H1 (cell line): Measurements from ENCODE around the gene PRKACA. TPM values are rescaled to one million over a fixed set of nuclear protein-coding genes. Genes with fewer than 3 reads are reported as not detected.

Experiments
- CTCF ChIA-PET: fragments of 300-600 bp; sonication (Branson Sonifier 250); formaldehyde crosslinking; loops from one replicate; lab custom pipeline; 2021; ENCODE audit not compliant: partially characterized antibody; lab: Charles Lee
- POLR2A ChIA-PET: fragments of 300-600 bp; sonication (Branson Sonifier 250); formaldehyde crosslinking; loops from one replicate; lab custom pipeline; 2021; ENCODE audit warnings: inconsistent platforms; ENCODE audit not compliant: partially characterized antibody; lab: Charles Lee
- DNase-seq, 2 experiments: peaks; one replicate each; pipeline versions ENCODE4 v3.0.0 to v3.0.0-alpha.2; 2010 to 2022; ENCODE audit warnings: low spot score in 2 of 2, low read depth in 1 of 2, mixed read lengths in 1 of 2
- FAIRE-seq: peaks from 2 replicates; lab custom pipeline; 2011; peaks lifted over from hg19 to GRCh38; lab: Jason Lieb, UNC
- H2AFZ ChIP-seq: 2 replicates; pipeline ENCODE4 v1.8.1; 2012; ENCODE audit warnings: low read length, inconsistent platforms
- H2AK5ac ChIP-seq: 2 replicates; pipeline ENCODE4 v1.6.1; 2013; ENCODE audit warnings: low read depth, low read length
- H2BK120ac ChIP-seq: replicated peaks from 2 replicates; pipeline ENCODE3; 2013; ENCODE audit warnings: low read depth, low read length, inconsistent platforms
- H2BK12ac ChIP-seq: 2 replicates; pipeline ENCODE4 v1.6.1; 2013; ENCODE audit warnings: low read depth, low read length
- H2BK15ac ChIP-seq: 2 replicates; pipeline ENCODE4 v1.6.1; 2013; ENCODE audit warnings: low read length
- H2BK20ac ChIP-seq: 2 replicates; pipeline ENCODE4 v1.6.1; 2013; ENCODE audit warnings: low read length
- H2BK5ac ChIP-seq: 2 replicates; pipeline ENCODE4 v1.6.1; 2013; ENCODE audit warnings: low read depth, low read length
- H3K14ac ChIP-seq: 2 replicates; pipeline ENCODE4 v1.6.1; 2013; ENCODE audit warnings: inconsistent platforms; ENCODE audit not compliant: insufficient read length
- H3K18ac ChIP-seq: 2 replicates; pipeline ENCODE4 v1.6.1; 2013; ENCODE audit warnings: low read length; ENCODE audit errors: extremely low read depth
- H3K23ac ChIP-seq: 2 replicates; pipeline ENCODE4 v1.6.1; 2013; ENCODE audit warnings: inconsistent platforms; ENCODE audit not compliant: insufficient read length
- H3K23me2 ChIP-seq: 2 replicates; pipeline ENCODE4 v1.6.1; 2013; ENCODE audit warnings: low read depth, low read length
- H3K27ac ChIP-seq: 2 replicates; pipeline ENCODE4 v1.6.1; 2011; ENCODE audit warnings: low read depth, low read length, inconsistent platforms
- H3K27me3 ChIP-seq, 4 experiments: replicated peaks in 1 of 4; 1 replicate in 1 of 4; 2 replicates in 3 of 4; pipeline versions ENCODE4 v1.6.1 to v1.8.1; 2011 to 2013; ENCODE audit warnings: low read length in 3 of 4, mild to moderate bottlenecking in 3 of 4, inconsistent platforms in 2 of 4, mixed read lengths in 2 of 4, moderate library complexity in 1 of 4; ENCODE audit not compliant: control insufficient read depth in 3 of 4, insufficient read depth in 3 of 4; ENCODE audit errors: extremely low read depth in 1 of 4
- H3K36me3 ChIP-seq, 4 experiments: 2 replicates each; pipeline versions ENCODE4 v1.6.1 to v1.8.1; 2011 to 2013; ENCODE audit warnings: mild to moderate bottlenecking in 4 of 4, low read length in 3 of 4, moderate library complexity in 2 of 4, control low read depth in 1 of 4, inconsistent platforms in 1 of 4; ENCODE audit not compliant: insufficient read depth in 4 of 4, control insufficient read depth in 2 of 4
- H3K4ac ChIP-seq: replicated peaks from 2 replicates; pipeline ENCODE3; 2013; ENCODE audit warnings: low read length, low read depth, mixed read lengths, inconsistent platforms; ENCODE audit not compliant: insufficient read length
- H3K4me1 ChIP-seq, 4 experiments: replicated peaks in 1 of 4; 1 replicate in 1 of 4; 2 replicates in 3 of 4; pipeline versions ENCODE4 v1.6.1 to v1.8.1; 2011 to 2013; ENCODE audit warnings: low read length in 3 of 4, inconsistent platforms in 2 of 4, mixed read lengths in 1 of 4; ENCODE audit not compliant: insufficient read depth in 4 of 4, control insufficient read depth in 3 of 4
- H3K4me2 ChIP-seq, 2 experiments: 2 replicates each; pipeline versions ENCODE4 v1.6.1 to v1.8.1; 2011 to 2013; ENCODE audit warnings: low read depth in 2 of 2, low read length in 2 of 2, control low read depth in 1 of 2, inconsistent platforms in 1 of 2, mild to moderate bottlenecking in 1 of 2; ENCODE audit not compliant: insufficient read depth in 1 of 2
- H3K4me3 ChIP-seq, 4 experiments: fragments of 200-600, 300-600 bp in 1 of 4; sonication (generic), shearing (Covaris generic), sonication (Bioruptor Twin) in 1 of 4; 2 replicates each; pipeline versions ENCODE4 v1.5.1 to v1.8.1; 2011 to 2016; ENCODE audit warnings: low read length in 4 of 4, low read depth in 3 of 4, control low read depth in 2 of 4, inconsistent platforms in 2 of 4, mild to moderate bottlenecking in 2 of 4, mixed read lengths in 1 of 4, moderate library complexity in 1 of 4; ENCODE audit not compliant: insufficient read depth in 2 of 4; ENCODE audit errors: extremely low read depth in 1 of 4
- H3K56ac ChIP-seq: replicated peaks from 2 replicates; pipeline ENCODE3; 2013; ENCODE audit warnings: low read depth, mild to moderate bottlenecking, mixed read lengths, low read length, inconsistent platforms; ENCODE audit not compliant: insufficient read length
- H3K79me1 ChIP-seq: 2 replicates; pipeline ENCODE4 v1.6.1; 2013; ENCODE audit warnings: low read depth, low read length, control low read depth
- H3K79me2 ChIP-seq, 2 experiments: 2 replicates each; pipeline versions ENCODE4 v1.6.1 to v1.8.1; 2012 to 2013; ENCODE audit warnings: low read length in 2 of 2, mild to moderate bottlenecking in 2 of 2, inconsistent platforms in 1 of 2; ENCODE audit not compliant: insufficient read depth in 2 of 2, control insufficient read depth in 1 of 2
- H3K9ac ChIP-seq, 4 experiments: replicated peaks in 1 of 4; 1 replicate in 1 of 4; 2 replicates in 3 of 4; pipeline versions ENCODE4 v1.6.1 to v1.8.1; 2011 to 2013; ENCODE audit warnings: low read depth in 3 of 4, low read length in 3 of 4, control low read depth in 2 of 4, mild to moderate bottlenecking in 2 of 4, moderate library complexity in 2 of 4, inconsistent platforms in 1 of 4; ENCODE audit errors: extremely low read depth in 1 of 4
- H3K9me3 ChIP-seq, 2 experiments: 2 replicates each; pipeline versions ENCODE4 v1.6.1 to v1.8.1; 2012 to 2013; ENCODE audit warnings: mild to moderate bottlenecking in 2 of 2, moderate library complexity in 2 of 2, control low read depth in 1 of 2, inconsistent platforms in 1 of 2, low read depth in 1 of 2, low read length in 1 of 2, mixed read lengths in 1 of 2; ENCODE audit not compliant: insufficient read depth in 2 of 2
- H4K20me1 ChIP-seq, 2 experiments: replicated peaks in 1 of 2; 2 replicates each; pipeline versions ENCODE3 to v1.8.1; 2011 to 2013; ENCODE audit warnings: inconsistent platforms in 2 of 2, low read length in 2 of 2, mild to moderate bottlenecking in 1 of 2; ENCODE audit not compliant: insufficient read depth in 2 of 2, control insufficient read depth in 1 of 2
- H4K5ac ChIP-seq: 2 replicates; pipeline ENCODE4 v1.6.1; 2013; ENCODE audit warnings: low read length, low read depth, mixed read lengths, inconsistent platforms; ENCODE audit not compliant: insufficient read length
- H4K8ac ChIP-seq: 2 replicates; pipeline ENCODE4 v1.8.0; 2013; ENCODE audit warnings: mild to moderate bottlenecking, moderate library complexity, low read length, inconsistent platforms; ENCODE audit not compliant: insufficient read depth; ENCODE audit errors: extremely low read depth
- H4K91ac ChIP-seq: replicated peaks from 2 replicates; pipeline ENCODE3; 2013; ENCODE audit warnings: low read length, mixed read lengths, inconsistent platforms; ENCODE audit not compliant: insufficient read length
- POLR2AphosphoS5 ChIP-seq: IDR thresholded peaks from 2 replicates; pipeline ENCODE4 v1.6.1; 2011; ENCODE audit warnings: low read depth, low read length
- SIX5 ChIP-seq: IDR thresholded peaks from 2 replicates; pipeline ENCODE4 v1.6.1; 2011; ENCODE audit warnings: mild to moderate bottlenecking, low read depth, low read length
- WGBS, 2 experiments: shearing (Covaris generic) in 1 of 2; methylation state at CpG; one replicate each; pipeline versions ENCODE4 v1.1.6 to v1.1.7; 2013 to 2015; ENCODE audit warnings: low lambda C conversion rate in 2 of 2, mixed read lengths in 2 of 2, inconsistent platforms in 1 of 2, low coverage in 1 of 2, missing lambda C conversion rate in 1 of 2; ENCODE audit not compliant: insufficient replicate concordance in 2 of 2, insufficient coverage in 1 of 2, insufficient read length in 1 of 2; ENCODE audit errors: extremely low coverage in 1 of 2, missing lambda C conversion rate in 1 of 2; 5-methylcytosine and 5-hydroxymethylcytosine counted together
- polyA plus RNA-seq, 7 experiments: library from polyadenylated mRNA; depleted of rRNA in 3 of 7; stranded (reverse) in 5 of 7; unstranded in 2 of 7; fragments of >200 nt in 5 of 7; fragments of 200-250 nt in 2 of 7; gene quantifications; 1 replicate in 5 of 7; 2 replicates in 1 of 7; 4 replicates in 1 of 7; pipeline versions ENCODE4 v1.2.1 to v1.2.3, GENCODE V29; 2011 to 2013; ENCODE audit warnings: missing spikeins in 2 of 7, mixed read lengths in 2 of 7
- total RNA-seq: library from RNA; stranded (reverse); fragmentation: NEBNext Ultra II Directional; extraction: Animal tissue kit (Norgen Biotek cat#: 25700); gene quantifications from 2 replicates; pipeline ENCODE4 v1.2.1, GENCODE V29; 2021

The PRKACA gene
- total and polyA plus RNA-seq, 2 of the 8 experiments (the other 6 are each of a cell fraction or from before 2014, with no cell fraction given): 14.2 to 48.2 TPM

DNA sequence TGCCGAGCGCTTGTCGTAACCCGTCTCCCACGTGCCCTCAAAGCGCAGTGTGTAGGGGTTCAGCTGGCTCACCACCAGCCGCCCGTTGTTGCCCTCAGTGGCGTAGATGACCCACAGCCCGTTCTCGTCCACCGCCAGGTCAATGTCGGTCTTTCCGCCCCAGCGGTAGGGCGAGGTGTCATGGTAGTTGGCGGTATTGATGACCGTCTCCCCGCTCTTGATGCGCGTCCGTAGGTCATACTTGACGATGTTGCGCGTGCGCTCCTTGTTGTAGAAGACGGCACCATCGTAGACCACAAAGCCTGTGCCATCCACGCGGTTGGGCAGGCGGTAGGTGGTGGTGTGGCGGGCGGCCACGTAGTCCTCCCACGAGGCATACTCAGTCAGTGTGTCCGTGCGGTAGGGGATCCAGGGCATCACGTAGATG is 45.3 kb upstream of the PRKACA start:
- H3K36me3 ChIP-seq: peaks cover 12 to 46% (median 32%) of the 10 kb centered on the region in 4 experiments

More for the DNA sequence above, 45.3 kb upstream of the PRKACA start:
- DNase-seq: no peak
- H4K20me1 ChIP-seq: peaks cover 7 to 12% of the 10 kb centered on the region in 2 experiments
- H3K27ac ChIP-seq: no peak overlapping the region
- H3K4ac ChIP-seq: no peak overlapping the region
- H3K4me3 ChIP-seq: no peak overlapping the region
- no peaks in the 10 kb centered on the region for H3K23me2 ChIP-seq
- H3K18ac ChIP-seq: no peak overlapping the region
- no peak overlapping the region for H3K56ac ChIP-seq
- H3K23ac ChIP-seq: no peak overlapping the region
- no peak overlapping the region for H2BK15ac ChIP-seq
- 0 out of 2 replicates have a peak, but pooled peaks have one; percentile 4 for TF ChIP-seq POLR2AphosphoS5
- TF ChIP-seq SIX5: no peak
- TF ChIP-seq, all 59 proteins: peak for 1
- H3K79me1 ChIP-seq: no peaks in the 10 kb centered on the region; the same call in 1 of the 2 replicates
- H2BK120ac ChIP-seq: no peak overlapping the region
- H3K9me3 ChIP-seq: no peaks in the 10 kb centered on the region
- no peak overlapping the region for H2BK20ac ChIP-seq
- ChIA-PET POLR2A (interaction anchor here (0.6 to 1.3 kb wide), 3 partner anchors 13 to 185 kb away, joined by 3 read pairs; no protein-coding TSS in a partner anchor), CTCF (interaction anchor here (1.8 kb wide), 1 partner anchor 15 kb away, joined by 5 read pairs; no protein-coding TSS in a partner anchor)
- peaks cover 0 to 5% (median 3%) of the 10 kb centered on the region in 4 experiments; a peak in 4 of 7 replicates for H3K4me1 ChIP-seq
- no peak overlapping the region for H3K9ac ChIP-seq
- no peak overlapping the region for H2AFZ ChIP-seq
- no peak overlapping the region for H2AK5ac ChIP-seq
- H4K8ac ChIP-seq: 0 out of 2 replicates have a peak overlapping the region, but pooled peaks have one; percentile 62
- H4K5ac ChIP-seq: no peak overlapping the region
- H3K14ac ChIP-seq: no peak overlapping the region
- no peaks in the 10 kb centered on the region for H3K27me3 ChIP-seq
- H2BK12ac ChIP-seq: no peak overlapping the region
- H3K79me2 ChIP-seq: no peaks in the 10 kb centered on the region
- H4K91ac ChIP-seq: no peak overlapping the region
- no peak overlapping the region for H3K4me2 ChIP-seq
- FAIRE-seq: no peak
- 96% methylated on average over 37 of the region's 38 CpGs; no CpG with 5 or more reads in 1 of the 2 experiments for WGBS, 2 experiments
- no peak overlapping the region; the same call in 1 of the 2 replicates for H2BK5ac ChIP-seq
